Lung (tissue), 12 donors: ENCODE measurements around the gene INVS. TPM values are rescaled to one million over a fixed set of nuclear protein-coding genes. Genes with fewer than 3 reads are reported as not detected.
"Not testable (repeated sequence)": the region's sequence is repeated elsewhere in the genome, so short reads cannot be mapped to it uniquely, and the experiment has no call there.

ENCODE experiments used
- ATAC-seq: fragments of 200-7000 bp; cut with Tn5 transposase; one replicate; pipeline ENCODE4 v1.9.1; 2020; ENCODE audit warnings: moderate number of reproducible peaks; ENCODE audit not compliant: insufficient read depth, low FRiP score
- DNase-seq, 3 donors: peaks; one replicate each; pipeline ENCODE4 v3.0.0-alpha.2; 2013 to 2017
- H3K27ac ChIP-seq, 2 donors: one replicate each; pipeline ENCODE4 v1.5.1; 2013; ENCODE audit warnings: mild to moderate bottlenecking in 2 of 2, moderate library complexity in 2 of 2, control low read depth in 1 of 2, inconsistent platforms in 1 of 2, low read depth in 1 of 2, low read length in 1 of 2
- H3K27me3 ChIP-seq, 3 donors: one replicate each; pipeline ENCODE4 v1.5.1; 2013; ENCODE audit warnings: low read length in 2 of 3; ENCODE audit not compliant: control insufficient read depth in 3 of 3, insufficient read depth in 3 of 3
- H3K36me3 ChIP-seq, 4 donors: one replicate each; pipeline ENCODE4 v1.5.1; 2013; ENCODE audit warnings: low read length in 4 of 4, mild to moderate bottlenecking in 1 of 4, moderate library complexity in 1 of 4; ENCODE audit not compliant: control insufficient read depth in 4 of 4, insufficient read depth in 4 of 4
- H3K4me1 ChIP-seq, 5 donors: one replicate each; pipeline ENCODE4 v1.5.1; 2013; ENCODE audit warnings: low read length in 5 of 5, mild to moderate bottlenecking in 2 of 5, moderate library complexity in 1 of 5; ENCODE audit not compliant: control insufficient read depth in 5 of 5, insufficient read depth in 5 of 5
- H3K4me3 ChIP-seq: one replicate; pipeline ENCODE4 v1.5.1; 2013; ENCODE audit warnings: mild to moderate bottlenecking, control low read depth, moderate library complexity
- H3K9ac ChIP-seq, 2 donors: one replicate each; pipeline ENCODE4 v1.5.1; 2013; ENCODE audit warnings: low read length in 2 of 2, control low read depth in 1 of 2; ENCODE audit not compliant: insufficient read depth in 1 of 2
- H3K9me3 ChIP-seq, 4 donors: one replicate each; pipeline ENCODE4 v1.5.1; 2013; ENCODE audit warnings: low read length in 3 of 4, mild to moderate bottlenecking in 1 of 4, moderate library complexity in 1 of 4; ENCODE audit not compliant: control insufficient read depth in 4 of 4, insufficient read depth in 3 of 4
- CTCF ChIP-seq: IDR thresholded peaks from 2 replicates; pipeline ENCODE4 v1.5.1; 2012; ENCODE audit warnings: mild to moderate bottlenecking; ENCODE audit errors: control extremely low read depth, extremely low read depth
- WGBS, 2 donors: extraction: QIAGEN DNeasy Blood & Tissue Kit; methylation state at CpG; one replicate each; pipeline ENCODE4 v1.1.7; 2013; 5-methylcytosine and 5-hydroxymethylcytosine counted together
- polyA plus RNA-seq, 2 donors: library from polyadenylated mRNA; stranded (reverse); fragments of 200-250 nt; gene quantifications; one replicate each; pipeline ENCODE4 v1.2.1, GENCODE V29; 2013
- total RNA-seq, 2 donors: library from RNA; depleted of rRNA in 1 of 2; stranded (reverse); fragments of >200 nt in 1 of 2; gene quantifications; one replicate each; pipeline ENCODE4 v1.2.1, GENCODE V29; 2014 to 2021
- donor health status: control.
- donor health status: control.
- donor health status: Bipolar disorder and iron deficiency.
- donor health status: healthy.
- donor health status: DM: yes; HTN: yes; CAD: no.

INVS gene
- total and polyA plus RNA-seq, 4 donors, result 3.4 to 52.1 (median 12.5) TPM

- H3K9me3 ChIP-seq, result no peaks in the 10 kb centered on the region
- no peak overlapping the region for H3K9ac ChIP-seq
- ATAC-seq (no peak), DNase-seq (no peak)
- no peaks in the 10 kb centered on the region for H3K27me3 ChIP-seq
- WGBS, 2 donors, result 83 to 91% methylated on average over 1 of the region's 1 CpG
- H3K4me1 ChIP-seq, result peaks cover 0 to 8% (median 0%) of the 10 kb centered on the region in 5 donors
- H3K4me3 ChIP-seq, result no peak overlapping the region
- no peak for TF ChIP-seq CTCF
- H3K36me3 ChIP-seq, result peaks cover 1 to 14% (median 7%) of the 10 kb centered on the region in 4 donors
- H3K27ac ChIP-seq, result no peak overlapping the region
Measured at GRCh38 chr9:100131216-100131615, 32.2 kb downstream of the INVS start.

- DNase-seq, result no peak
- Histone ChIP-seq H3K27ac (no peak overlapping the region), H3K27me3 (no peaks in the 10 kb centered on the region), H3K9me3 (no peaks in the 10 kb centered on the region), H3K4me3 (no peak overlapping the region), H3K36me3 (peaks cover under 1 to 14% (median 5%) of the 10 kb centered on the region in 4 donors), H3K9ac (no peak overlapping the region), H3K4me1 (peaks cover 0 to 8% (median 0%) of the 10 kb centered on the region in 5 donors)
- no peak for TF ChIP-seq CTCF
- 93 to 98% methylated on average over 3 of the region's 3 CpGs for WGBS, 2 donors
- no peak for ATAC-seq
Measured at GRCh38 chr9:100131875-100132430, 32.9 kb downstream of the INVS start.

- Histone ChIP-seq H3K4me1 (no peaks in the 10 kb centered on the region), H3K9ac (no peak overlapping the region), H3K4me3 (no peak overlapping the region), H3K9me3 (no peaks in the 10 kb centered on the region), H3K36me3 (peaks cover 0 to 14% (median 3%) of the 10 kb centered on the region in 4 donors), H3K27me3 (no peaks in the 10 kb centered on the region), H3K27ac (no peak overlapping the region)
- no peak for TF ChIP-seq CTCF
- DNase-seq (no peak), ATAC-seq (no peak)
- 77 to 81% methylated on average over 3 of the region's 3 CpGs for WGBS, 2 donors
Measured at GRCh38 chr9:100134731-100135130, 35.7 kb downstream of the INVS start.

- H3K4me3 ChIP-seq, H3K9ac ChIP-seq, H3K27ac ChIP-seq, H3K9me3 ChIP-seq, ATAC-seq, DNase-seq, H3K27me3 ChIP-seq, H3K4me1 ChIP-seq: not testable (repeated sequence)
- peaks cover 0 to 11% (median 3%) of the 10 kb centered on the region in 4 donors for H3K36me3 ChIP-seq
- 91 to 96% methylated on average over 5 of the region's 5 CpGs for WGBS, 2 donors
Measured at GRCh38 chr9:100136799-100137198, 37.8 kb downstream of the INVS start.

- not testable (repeated sequence) for H3K27ac ChIP-seq, H3K36me3 ChIP-seq, H3K4me3 ChIP-seq, H3K9ac ChIP-seq, H3K9me3 ChIP-seq, ATAC-seq, DNase-seq, H3K27me3 ChIP-seq, H3K4me1 ChIP-seq
- 97 to 99% methylated on average over 5 to 6 of the region's 6 CpGs for WGBS, 2 donors
Measured at GRCh38 chr9:100140303-100140702, 41.3 kb downstream of the INVS start.

GRCh38 chr9:100141862-100142261 lies 42.8 kb downstream of the INVS start:
- H3K36me3 ChIP-seq, ATAC-seq, H3K9ac ChIP-seq, H3K4me3 ChIP-seq, H3K4me1 ChIP-seq, DNase-seq, H3K27ac ChIP-seq, H3K27me3 ChIP-seq, H3K9me3 ChIP-seq: not testable (repeated sequence)
- 96 to 97% methylated on average over 8 to 9 of the region's 9 CpGs for WGBS, 2 donors
